ENCODE results near the gene GBP4.

DNA sequence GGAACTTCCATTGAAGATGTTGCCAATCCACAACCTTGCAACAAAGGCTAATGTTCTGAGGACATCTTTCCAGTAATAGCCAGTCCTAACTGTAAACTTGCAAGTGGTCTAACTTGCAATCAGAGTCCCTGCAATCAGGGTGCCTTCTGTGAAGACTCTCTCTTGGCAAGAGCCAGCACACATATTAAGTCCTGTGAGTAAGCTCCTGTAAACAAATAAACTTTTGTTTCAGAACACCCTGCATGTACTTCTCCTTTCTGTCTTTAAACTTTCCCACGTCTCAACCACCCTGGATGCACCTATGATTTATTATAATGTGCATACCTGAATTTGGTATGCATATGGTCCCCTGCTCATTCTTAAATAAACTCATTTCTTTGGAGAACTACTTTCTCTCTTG is 32.0 kb downstream of the GBP4 start:
- TF ChIP-seq, protein P1, sequence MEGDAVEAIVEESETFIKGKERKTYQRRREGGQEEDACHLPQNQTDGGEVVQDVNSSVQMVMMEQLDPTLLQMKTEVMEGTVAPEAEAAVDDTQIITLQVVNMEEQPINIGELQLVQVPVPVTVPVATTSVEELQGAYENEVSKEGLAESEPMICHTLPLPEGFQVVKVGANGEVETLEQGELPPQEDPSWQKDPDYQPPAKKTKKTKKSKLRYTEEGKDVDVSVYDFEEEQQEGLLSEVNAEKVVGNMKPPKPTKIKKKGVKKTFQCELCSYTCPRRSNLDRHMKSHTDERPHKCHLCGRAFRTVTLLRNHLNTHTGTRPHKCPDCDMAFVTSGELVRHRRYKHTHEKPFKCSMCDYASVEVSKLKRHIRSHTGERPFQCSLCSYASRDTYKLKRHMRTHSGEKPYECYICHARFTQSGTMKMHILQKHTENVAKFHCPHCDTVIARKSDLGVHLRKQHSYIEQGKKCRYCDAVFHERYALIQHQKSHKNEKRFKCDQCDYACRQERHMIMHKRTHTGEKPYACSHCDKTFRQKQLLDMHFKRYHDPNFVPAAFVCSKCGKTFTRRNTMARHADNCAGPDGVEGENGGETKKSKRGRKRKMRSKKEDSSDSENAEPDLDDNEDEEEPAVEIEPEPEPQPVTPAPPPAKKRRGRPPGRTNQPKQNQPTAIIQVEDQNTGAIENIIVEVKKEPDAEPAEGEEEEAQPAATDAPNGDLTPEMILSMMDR (conservative IDR thresholded peaks at IDR 0.05; ENCODE audit: low read depth, low read length), result no peak
- TF ChIP-seq EZH2phosphoT487 (IDR thresholded peaks at IDR 0.05; ENCODE audit: borderline replicate concordance, low read length) (no peak), EZH2 (IDR thresholded peaks at IDR 0.05; ENCODE audit: low read length, unreplicated experiment) (no peak)

Measured in PC-3 (cell line).